ENCODE measurements around the gene ADD2. TPM values are rescaled to one million over a fixed set of nuclear protein-coding genes. Genes with fewer than 3 reads are reported as not detected.

ADD2 gene, protein sequence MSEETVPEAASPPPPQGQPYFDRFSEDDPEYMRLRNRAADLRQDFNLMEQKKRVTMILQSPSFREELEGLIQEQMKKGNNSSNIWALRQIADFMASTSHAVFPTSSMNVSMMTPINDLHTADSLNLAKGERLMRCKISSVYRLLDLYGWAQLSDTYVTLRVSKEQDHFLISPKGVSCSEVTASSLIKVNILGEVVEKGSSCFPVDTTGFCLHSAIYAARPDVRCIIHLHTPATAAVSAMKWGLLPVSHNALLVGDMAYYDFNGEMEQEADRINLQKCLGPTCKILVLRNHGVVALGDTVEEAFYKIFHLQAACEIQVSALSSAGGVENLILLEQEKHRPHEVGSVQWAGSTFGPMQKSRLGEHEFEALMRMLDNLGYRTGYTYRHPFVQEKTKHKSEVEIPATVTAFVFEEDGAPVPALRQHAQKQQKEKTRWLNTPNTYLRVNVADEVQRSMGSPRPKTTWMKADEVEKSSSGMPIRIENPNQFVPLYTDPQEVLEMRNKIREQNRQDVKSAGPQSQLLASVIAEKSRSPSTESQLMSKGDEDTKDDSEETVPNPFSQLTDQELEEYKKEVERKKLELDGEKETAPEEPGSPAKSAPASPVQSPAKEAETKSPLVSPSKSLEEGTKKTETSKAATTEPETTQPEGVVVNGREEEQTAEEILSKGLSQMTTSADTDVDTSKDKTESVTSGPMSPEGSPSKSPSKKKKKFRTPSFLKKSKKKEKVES
- 21.3 to 31.7 TPM (median 25.0 TPM) in 5 replicates for total RNA-seq (2022; extraction: Qiagen RNA extraction; ENCODE audit: low read depth)

DNA sequence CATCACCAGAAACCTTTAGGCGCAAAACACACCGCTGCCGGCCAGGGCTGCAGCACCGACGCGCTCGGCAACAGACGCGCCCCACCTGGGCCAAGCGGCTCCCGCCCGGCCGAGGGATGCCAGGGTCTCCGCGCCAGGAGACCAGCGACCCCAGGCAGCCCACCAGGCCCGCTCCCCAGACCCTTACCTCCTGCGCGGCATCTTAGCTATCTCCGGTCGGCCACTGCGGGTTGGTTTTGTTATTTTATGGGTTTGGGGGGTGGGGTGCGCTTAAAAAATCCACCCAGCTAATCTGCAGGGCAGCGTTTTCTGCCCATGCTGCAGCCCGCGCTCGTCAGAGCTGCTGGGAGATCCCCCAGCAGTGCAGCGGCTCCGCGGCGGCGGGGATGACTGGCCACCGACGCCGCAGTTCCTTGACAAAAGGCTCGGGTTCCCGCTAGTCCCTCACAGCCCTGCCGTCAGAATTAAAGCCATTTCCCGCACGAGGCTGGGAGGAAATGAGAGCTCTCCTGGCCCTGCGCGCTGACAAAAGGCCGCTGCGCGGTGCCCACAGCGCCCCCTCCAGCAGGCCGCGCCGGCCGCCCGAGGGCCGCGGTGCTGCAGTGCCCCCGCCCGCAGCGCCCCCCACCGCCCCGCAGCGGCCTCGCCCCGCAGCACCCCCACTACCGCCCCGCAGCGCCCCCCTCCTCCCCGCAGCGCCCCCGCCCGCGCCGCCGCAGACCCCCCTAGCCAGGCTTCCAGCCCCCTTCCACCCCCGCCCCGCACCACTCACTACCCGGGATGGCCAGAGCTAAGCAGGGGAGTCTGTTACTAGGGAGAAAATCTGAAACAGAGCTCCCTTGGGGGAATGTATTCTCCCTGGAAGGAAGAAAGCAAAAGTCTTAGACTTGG lies at the start of gene ADD2:
Gene ADD2, minus strand, starts transcription at position 502 of the 891 bp plus-strand sequence. CDS start 61,792 bp downstream, outside the sequence.

DNA sequence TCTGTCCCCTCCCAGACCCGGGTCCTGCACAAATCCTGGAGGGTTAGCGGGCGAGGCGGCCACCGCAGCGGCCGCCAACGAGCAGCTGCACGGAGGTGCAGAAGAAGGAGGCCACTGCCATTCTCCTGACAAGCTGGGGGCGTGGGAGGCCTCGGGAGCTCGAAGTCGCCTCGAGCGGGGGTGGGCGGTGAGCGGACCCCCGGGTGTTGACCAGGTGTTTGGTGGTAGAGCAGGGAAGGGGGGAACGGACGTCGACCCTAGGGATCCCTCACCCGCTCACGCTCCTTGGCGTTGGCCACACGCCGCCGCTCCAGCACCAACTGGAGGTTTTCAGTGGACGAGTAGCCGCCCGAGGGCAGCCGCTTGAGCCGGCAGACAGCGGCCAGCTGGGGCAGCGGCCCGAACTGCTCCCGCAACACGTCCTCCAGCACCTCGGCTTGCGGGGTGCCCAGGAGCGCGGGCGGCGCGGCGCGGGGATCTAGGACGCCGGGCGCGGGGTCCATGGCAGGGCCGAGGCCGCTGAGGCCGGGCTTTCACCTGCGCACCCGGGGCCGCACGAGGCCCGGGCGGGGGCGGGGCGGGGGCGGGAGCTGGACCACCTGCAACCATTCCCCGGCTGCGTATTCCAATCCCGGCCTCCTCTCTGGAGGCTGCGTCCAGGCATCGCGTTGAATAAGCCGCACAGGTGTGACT lies 22.3 kb upstream of the ADD2 start, which contains the start of gene FIGLA:
Gene FIGLA, minus strand, starts transcription at position 508 of the 693 bp plus-strand sequence. Its CDS starts 5 bp downstream, at position 503.

Other genes with a start within 250 kb of the ADD2 start
- 5.1 to 6.6 TPM (median 5.9 TPM) in 5 replicates for gene TGFA, start 214.4 kb downstream of the ADD2 start, total RNA-seq (2022; extraction: Qiagen RNA extraction; ENCODE audit: low read depth)
- gene FIGLA, start 22.4 kb upstream of the ADD2 start, total RNA-seq (2022; extraction: Qiagen RNA extraction; ENCODE audit: low read depth) = not detected in 5 replicates
- gene CLEC4F, start 52.4 kb upstream of the ADD2 start, total RNA-seq (2022; extraction: Qiagen RNA extraction; ENCODE audit: low read depth) = not detected in 5 replicates
- gene CD207, start 67.6 kb upstream of the ADD2 start, total RNA-seq (2022; extraction: Qiagen RNA extraction; ENCODE audit: low read depth) = not detected in 5 replicates
- gene VAX2, start 132.4 kb upstream of the ADD2 start, total RNA-seq (2022; extraction: Qiagen RNA extraction; ENCODE audit: low read depth) = 2.9 to 6.1 TPM (median 4.4 TPM) in 5 replicates
- 1.2 to 2.5 TPM (median 2.0 TPM) in 5 replicates for gene ATP6V1B1, start 167.7 kb upstream of the ADD2 start, total RNA-seq (2022; extraction: Qiagen RNA extraction; ENCODE audit: low read depth)
- gene ANKRD53, start 210.4 kb upstream of the ADD2 start, total RNA-seq (2022; extraction: Qiagen RNA extraction; ENCODE audit: low read depth) = not detected in 5 replicates
- 70.6 to 88.3 TPM (median 83.2 TPM) in 5 replicates for gene TEX261, start 226.7 kb upstream of the ADD2 start, total RNA-seq (2022; extraction: Qiagen RNA extraction; ENCODE audit: low read depth)